ENCODE measurements around the gene GDE1.

GDE1 gene

GRCh38 chr16:19523559-19524355, 1.9 kb upstream of the GDE1 start, which contains the start of gene CCP110:
CCP110 (plus strand) TSS chr16:19523942; CDS start chr16:19527882, 3,940 bp downstream.
- DNase-seq: peak; percentile 93

GRCh38 chr16:19523184-19523558, 1.3 kb upstream of the GDE1 start:
- no peak for DNase-seq

GRCh38 chr16:19522760-19523159, 862 bp upstream of the GDE1 start:
- no peak for DNase-seq

DNA sequence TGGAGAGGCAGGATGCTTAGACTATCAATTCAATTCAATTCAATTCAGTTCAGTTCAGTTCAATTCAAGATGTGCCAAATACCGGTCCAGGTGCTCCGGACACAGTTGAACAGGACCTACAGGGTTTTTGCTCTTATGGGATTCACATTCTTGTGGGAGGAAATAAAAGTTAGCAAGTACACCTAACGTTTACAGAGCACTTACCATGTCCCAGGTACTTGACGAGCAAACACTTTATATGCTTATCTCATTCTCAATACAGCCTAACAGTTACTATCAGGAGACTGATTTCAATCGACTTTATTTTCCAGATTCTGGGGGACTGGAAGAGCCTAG, 467 bp upstream of the GDE1 start:
- DNase-seq: no peak

GRCh38 chr16:19520861-19521331, 1.0 kb downstream of the GDE1 start:
- DNase-seq: peak; percentile 16

GRCh38 chr16:19518388-19518787, 3.5 kb downstream of the GDE1 start:
- DNase-seq: no peak

GRCh38 chr16:19517424-19518089, 4.3 kb downstream of the GDE1 start:
- no peak for DNase-seq

DNA sequence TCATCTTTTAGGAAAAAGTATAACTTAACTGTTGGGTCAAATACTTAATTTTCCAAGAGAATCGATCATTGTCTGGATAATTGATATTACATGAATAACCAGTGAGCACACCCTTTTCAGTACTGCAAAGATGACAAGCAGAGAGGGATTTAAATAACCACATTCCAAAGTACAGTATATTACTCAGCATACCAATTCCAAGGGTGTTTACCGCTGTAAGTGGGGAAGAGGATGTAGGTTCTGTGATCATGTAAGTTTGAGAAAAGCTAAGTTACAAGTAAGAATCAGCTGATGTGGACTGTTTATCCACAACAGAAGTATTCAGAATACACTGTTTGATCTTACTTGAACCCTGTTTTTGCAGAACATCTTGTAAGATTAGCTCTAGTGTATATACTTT, 6.1 kb downstream of the GDE1 start:
- no peak for DNase-seq

- DNase-seq: no peak
These were observed 8.4 kb downstream of the GDE1 start for GRCh38 chr16:19513377-19514053.

- no peak for DNase-seq
These were observed 9.6 kb downstream of the GDE1 start for GRCh38 chr16:19512297-19512696.

DNA sequence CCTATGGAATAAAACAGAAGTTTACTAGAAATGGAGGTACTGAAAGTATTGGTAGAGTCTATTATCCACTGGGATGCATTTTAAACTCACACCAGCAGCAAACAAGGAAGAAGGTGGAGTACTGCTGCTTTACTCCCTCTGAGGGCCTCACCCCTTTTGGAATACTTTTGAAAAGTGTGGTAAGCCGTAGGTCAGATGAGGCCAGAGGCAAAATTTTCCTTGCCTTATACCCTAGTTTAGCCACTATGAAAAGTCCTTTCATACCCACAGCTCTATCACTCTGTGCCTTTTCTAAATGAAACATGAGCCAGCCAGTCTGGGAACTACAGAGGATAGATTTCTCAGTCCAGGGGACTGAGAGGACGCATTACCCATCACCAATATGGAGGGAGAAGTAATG, 14.0 kb downstream of the GDE1 start:
- DNase-seq: no peak

DNA sequence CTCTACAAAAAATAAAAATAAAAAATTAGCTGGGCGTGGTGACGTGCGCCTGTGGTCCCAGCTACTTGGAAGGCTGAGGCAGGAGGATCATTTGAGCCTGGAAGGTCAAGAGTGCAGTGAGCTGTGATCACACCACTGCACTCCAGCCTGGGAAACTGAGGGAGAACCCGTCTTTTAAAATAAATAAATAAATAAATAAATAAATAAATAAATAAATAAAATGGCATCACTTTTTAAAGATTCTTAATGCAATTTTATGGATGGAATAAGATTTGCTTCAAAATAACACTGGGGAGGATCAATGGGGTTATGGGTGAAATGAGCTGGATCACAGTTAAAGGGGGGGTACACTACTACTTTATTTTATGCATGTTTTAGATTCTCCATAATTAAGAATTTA, 14.9 kb downstream of the GDE1 start:
- DNase-seq: no peak

DNA sequence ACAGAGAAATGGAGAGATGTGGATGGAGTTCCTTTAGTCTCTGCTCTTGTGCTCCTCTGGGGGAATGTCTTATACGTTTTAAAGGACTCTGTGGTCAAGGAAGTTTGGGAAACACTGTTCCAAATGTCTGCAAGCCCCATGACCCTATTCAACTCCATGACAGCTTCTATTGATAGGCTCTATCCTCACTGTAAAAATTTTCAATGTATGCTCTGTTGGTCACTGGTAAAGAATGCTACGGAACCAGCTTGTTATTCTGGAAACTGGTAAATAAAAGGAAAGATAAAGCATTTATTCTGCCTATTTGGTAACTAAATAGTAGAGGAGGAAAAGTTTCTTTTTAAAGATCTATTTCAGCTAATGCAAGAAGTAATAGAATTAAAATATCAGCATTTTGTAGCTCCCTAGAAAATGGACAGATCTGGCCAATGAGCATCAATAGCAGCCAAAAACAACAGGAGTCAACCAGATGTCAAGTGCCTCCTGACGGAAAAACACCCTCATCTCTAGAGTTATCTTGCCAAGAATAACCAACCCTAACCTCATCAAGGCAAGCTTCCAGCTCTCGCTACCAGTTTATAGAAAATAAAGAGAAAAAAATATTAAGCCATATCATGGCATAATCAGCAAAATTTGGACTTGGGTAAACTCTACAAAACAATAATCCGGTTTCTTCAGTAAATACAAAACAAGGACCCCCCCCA, 16.1 kb downstream of the GDE1 start:
- DNase-seq: no peak

DNA sequence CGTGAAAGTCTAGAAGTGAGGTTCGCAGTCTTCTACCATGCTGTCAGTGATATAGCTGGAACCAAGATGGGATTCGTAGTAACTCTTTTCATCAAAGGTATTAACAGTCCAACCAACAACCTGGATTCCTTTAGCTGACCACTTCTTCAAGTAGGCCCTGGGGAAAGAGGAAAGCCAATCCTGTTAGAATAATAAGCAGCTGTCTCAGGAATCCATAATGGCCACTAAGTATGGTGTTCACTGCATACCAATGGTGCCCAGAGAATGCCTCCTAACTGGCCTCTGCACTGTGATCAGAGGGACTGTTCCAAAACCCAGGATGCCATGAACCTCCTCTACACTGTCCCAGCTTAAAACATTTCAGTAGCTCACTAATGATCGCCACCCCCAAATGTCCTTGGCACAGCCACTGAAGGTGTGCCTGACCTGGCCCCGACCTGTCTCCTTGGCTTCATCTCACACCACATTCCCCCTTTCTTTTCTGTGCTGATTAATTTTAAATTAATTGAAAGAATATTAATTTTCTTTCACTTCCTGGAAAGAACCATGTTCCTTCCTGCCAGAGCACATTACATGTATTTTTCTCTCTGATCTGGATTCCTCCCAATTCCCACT, 18.3 kb downstream of the GDE1 start:
- DNase-seq: no peak

DNA sequence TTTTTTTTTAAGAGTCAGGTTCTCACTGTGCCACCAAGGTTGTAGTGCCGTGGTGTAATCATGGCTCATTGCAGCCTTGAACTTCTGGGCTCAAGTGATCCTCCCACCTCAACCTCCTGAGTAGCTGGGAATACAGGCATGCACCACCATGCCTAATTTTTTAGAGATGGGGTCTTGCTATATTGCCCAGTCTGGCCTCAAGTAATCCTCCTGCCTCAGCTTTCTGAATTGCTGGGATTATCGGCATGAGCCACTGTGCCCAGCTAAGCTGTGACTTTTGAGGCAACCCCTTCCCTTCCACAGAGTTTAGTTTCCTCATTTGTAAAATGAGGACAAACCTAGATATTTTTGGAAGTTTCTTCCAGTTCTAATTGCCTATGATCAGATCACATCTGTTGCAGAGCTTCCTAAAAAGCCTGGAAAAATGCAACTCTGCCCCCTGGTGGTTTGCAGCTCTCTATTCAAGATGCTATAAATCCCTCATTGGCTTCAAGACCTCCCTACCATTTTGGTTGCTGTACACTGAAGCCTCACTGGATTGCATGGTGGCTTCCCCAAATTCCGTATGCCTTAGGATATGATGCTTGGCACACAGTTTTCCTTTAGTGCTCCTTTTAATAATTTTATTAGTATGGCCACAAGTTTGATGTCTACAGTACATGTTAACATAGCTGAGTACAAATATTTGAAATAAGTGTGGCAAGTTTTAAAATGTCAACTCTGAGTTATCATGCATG, 19.3 kb downstream of the GDE1 start:
- DNase-seq: peak; percentile 35

DNA sequence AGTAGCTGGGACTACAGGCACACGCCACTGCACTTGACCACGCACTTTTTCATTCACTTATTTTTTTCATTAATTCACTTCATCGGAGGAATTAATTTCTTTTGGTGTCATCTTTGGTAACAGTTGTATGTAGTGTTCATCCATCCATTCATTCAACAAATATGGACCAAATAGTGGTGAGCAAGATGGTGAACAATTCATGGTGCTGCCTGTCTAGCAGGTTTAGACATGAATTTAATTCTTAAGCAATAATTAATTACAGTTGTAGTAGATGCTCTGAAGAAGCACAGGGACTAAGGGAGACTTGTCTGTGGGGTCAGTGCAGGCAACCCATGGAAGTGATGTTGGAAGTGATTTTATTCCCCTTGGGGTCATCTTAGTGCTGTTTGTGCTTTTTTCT, 22.4 kb downstream of the GDE1 start:
- no peak for DNase-seq

DNA sequence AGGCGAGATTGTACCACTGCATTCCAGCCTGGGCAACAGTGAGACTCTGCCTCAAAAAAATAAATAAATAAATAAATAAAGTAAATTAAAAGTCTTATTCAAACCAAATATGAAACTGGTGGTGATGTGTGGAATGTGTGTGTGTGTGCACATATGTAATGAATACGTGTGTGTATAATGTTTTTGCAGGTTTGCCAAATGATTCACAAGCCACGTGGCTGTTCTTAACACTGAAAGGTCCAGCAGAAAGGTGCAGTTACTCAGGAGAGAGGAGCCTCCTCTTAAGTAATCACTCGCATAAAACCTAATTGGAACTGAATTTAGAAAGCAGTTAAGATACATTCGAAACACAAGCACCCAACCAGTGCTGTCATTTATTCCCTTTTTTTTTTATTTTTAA, 22.9 kb downstream of the GDE1 start:
- no peak for DNase-seq

- no peak for DNase-seq
These were observed 24.7 kb downstream of the GDE1 start for GRCh38 chr16:19497176-19497575.

DNA sequence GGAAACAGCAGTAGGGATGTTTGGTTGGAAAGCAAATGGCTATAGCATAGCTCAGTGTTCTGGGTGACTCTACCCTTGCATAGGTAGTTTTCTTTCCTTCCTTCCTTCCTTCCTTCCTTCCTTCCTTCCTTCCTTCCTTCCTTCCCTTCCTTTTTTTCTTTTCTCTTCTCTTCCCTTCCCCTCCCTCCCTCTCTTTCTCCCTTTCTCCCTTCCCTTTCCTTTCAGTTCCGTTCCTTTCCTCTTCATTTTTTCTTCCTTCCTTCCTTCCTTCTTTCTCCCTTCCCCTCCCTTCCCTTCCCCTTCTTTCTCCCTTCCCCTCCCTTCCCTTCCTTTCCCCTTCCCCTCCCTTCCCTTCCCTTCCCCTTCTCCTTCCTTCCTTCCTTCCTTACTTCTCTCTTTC, 31.3 kb downstream of the GDE1 start:
- no peak for DNase-seq

DNA sequence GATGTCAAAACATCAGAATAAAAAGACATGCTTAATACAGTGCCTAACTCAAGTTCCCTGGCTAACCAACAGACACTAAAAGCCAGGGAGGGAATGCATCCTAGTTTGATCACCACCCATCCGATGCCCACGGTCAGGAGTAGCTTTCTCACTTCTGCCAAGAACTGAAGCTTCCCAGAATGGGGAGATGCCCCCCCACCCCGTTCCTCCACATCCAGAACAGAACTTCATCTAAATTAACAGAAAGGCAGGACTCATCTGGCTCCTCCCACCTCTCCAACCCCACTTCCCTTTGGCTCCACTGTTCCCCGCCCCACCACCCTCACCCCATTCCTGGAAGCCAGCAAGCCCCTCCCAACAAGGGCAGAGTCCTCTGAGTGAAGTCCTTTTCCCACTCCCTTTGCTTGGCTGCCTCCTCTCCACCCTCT, 33.7 kb downstream of the GDE1 start:
- no peak for DNase-seq

DNA sequence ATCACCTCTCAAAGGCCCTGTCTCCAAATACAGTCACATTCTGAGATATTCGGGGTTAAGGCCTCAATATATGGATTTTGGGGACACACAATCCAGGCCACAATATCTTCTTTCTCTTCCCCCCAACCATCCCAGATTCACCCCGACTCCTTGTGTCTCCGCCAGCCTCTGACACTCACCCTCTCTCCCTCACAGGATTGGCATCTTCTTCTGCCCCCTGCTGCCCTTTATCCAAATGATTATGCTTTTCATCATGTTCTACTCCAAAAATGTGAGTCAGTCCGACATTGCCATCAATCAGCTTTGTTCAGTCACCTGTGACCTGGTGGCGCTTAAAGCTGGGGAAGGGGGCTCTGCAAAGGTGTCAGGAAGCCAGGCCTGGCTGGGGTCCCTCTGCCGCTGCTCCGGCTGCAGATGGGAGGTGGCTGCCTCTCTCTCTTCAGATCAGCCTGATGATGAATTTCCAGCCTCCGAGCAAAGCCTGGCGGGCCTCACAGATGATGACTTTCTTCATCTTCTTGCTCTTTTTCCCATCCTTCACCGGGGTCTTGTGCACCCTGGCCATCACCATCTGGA, 35.1 kb downstream of the GDE1 start:
- no peak for DNase-seq

DNA sequence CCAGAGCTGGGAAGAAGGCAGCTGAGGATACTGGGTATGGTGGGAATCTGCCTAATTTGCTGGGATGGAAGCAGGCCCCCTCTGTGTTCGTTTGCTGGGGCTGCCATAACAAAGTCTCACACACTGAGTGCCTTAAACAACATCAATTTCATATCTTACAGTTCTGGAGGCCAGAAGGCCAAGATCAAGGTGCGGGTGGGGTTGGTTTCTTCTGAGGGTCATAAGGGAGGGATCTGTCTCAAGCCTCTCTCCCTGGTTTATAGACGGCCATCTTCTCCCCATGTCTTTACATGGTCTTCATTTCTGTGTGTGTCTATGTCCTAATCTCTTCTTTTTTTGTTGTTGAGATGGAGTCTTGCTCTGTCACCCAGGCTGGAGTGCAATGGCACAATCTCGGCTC, 35.8 kb downstream of the GDE1 start:
- no peak for DNase-seq

Data from retina (tissue), 1 donor.